ENCODE data around the gene SIRT3. TPM values are rescaled to one million over a fixed set of nuclear protein-coding genes. Genes with fewer than 3 reads are reported as not detected.
"Not testable (repeated sequence)": the region's sequence is repeated elsewhere in the genome, so short reads cannot be mapped to it uniquely, and the experiment has no call there.

The SIRT3 gene
- total and polyA plus RNA-seq, 2 experiments from 2014 or later = 14.9 to 15.5 TPM

GRCh38 chr11:241634-242033, 5.5 kb upstream of the SIRT3 start:
- H3K4me2 ChIP-seq (ENCODE audit: unreplicated experiment) = no peak overlapping the region
- H3K9me3 ChIP-seq (ENCODE audit: low read depth) = no peaks in the 10 kb centered on the region
- no peaks in the 10 kb centered on the region for H3K9me2 ChIP-seq (ENCODE audit: insufficient read depth)
- H3F3A ChIP-seq (ENCODE audit: insufficient read depth) = 0 out of 2 replicates have a peak, but pooled peaks cover 1% of the 10 kb centered on the region
- DNase-seq = no peak
- peaks cover 12% of the 10 kb centered on the region; the same call in 1 of the 2 replicates for H3K4me1 ChIP-seq (ENCODE audit: insufficient read depth)
- peaks cover 86% of the 10 kb centered on the region for H3K79me2 ChIP-seq (ENCODE audit: insufficient read depth)
- no peak overlapping the region for H2AFZ ChIP-seq
- H4K20me1 ChIP-seq (ENCODE audit: insufficient read depth) = no peaks in the 10 kb centered on the region
- H3K4me3 ChIP-seq = no peak overlapping the region
- H3K9ac ChIP-seq = 0 out of 2 replicates have a peak overlapping the region, but pooled peaks have one; percentile 5
- in situ Hi-C loops (cut with MboI) = no loop called here
- H3K27me3 ChIP-seq (replicated peaks; ENCODE audit: insufficient read depth) = no peaks in the 10 kb centered on the region
- TF ChIP-seq EZH2 (IDR thresholded peaks at IDR 0.05; ENCODE audit: insufficient read depth, poor library complexity, severe bottlenecking) (no peak), EZH2phosphoT487 (IDR thresholded peaks at IDR 0.05; ENCODE audit: insufficient read depth, low read depth) (no peak)
- no peak overlapping the region for H3K27ac ChIP-seq
- H3K36me3 ChIP-seq (ENCODE audit: low read depth) = peaks cover 50% of the 10 kb centered on the region
- 87 to 89% methylated on average over 5 of the region's 5 CpGs for WGBS, 2 experiments (ENCODE audit: low coverage in 1 of 2, low lambda C conversion rate in 2 of 2, missing lambda C conversion rate in 2 of 2)

DNA sequence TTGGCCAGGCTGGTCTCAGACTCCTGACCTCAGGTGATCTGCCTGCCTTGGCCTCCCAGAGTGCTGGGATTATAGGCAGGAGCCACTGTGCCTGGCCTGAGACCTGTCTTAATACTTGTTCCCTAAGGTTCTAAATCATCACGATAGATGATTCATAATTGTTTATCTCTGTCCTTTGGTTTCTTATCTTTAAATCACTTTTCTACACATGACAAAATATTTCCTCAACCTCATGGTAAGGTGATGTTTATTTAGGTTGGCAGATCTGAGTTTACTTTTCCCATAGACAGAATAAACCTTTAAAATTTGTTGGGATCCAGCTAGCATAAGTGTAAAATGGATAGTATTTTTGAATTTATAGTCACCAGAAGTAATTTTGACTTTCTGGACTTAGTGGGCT, 4.2 kb upstream of the SIRT3 start:
- Histone ChIP-seq H3K4me2 (ENCODE audit: unreplicated experiment) (no peak overlapping the region), H3K27me3 (replicated peaks; ENCODE audit: insufficient read depth) (no peaks in the 10 kb centered on the region), H3K9ac (no peak overlapping the region), H3K4me1 (ENCODE audit: insufficient read depth) (peaks cover 12% of the 10 kb centered on the region; the same call in 1 of the 2 replicates), H3K27ac (no peak overlapping the region), H3K4me3 (no peak overlapping the region), H3K36me3 (ENCODE audit: low read depth) (peaks cover 37% of the 10 kb centered on the region), H3K79me2 (ENCODE audit: insufficient read depth) (peaks cover 85% of the 10 kb centered on the region), H4K20me1 (ENCODE audit: insufficient read depth) (no peaks in the 10 kb centered on the region), H3K9me3 (ENCODE audit: low read depth) (no peaks in the 10 kb centered on the region), H3F3A (ENCODE audit: insufficient read depth) (peaks cover 5% of the 10 kb centered on the region; the same call in 1 of the 2 replicates), H3K9me2 (ENCODE audit: insufficient read depth) (no peaks in the 10 kb centered on the region), H2AFZ (no peak overlapping the region)
- TF ChIP-seq EZH2phosphoT487 (IDR thresholded peaks at IDR 0.05; ENCODE audit: insufficient read depth, low read depth) (no peak), EZH2 (IDR thresholded peaks at IDR 0.05; ENCODE audit: insufficient read depth, poor library complexity, severe bottlenecking) (no peak)
- no peak for DNase-seq
- in situ Hi-C loops (cut with MboI) = no loop called here
- 93 to 94% methylated on average over 1 of the region's 1 CpG for WGBS, 2 experiments (ENCODE audit: low coverage in 1 of 2, low lambda C conversion rate in 2 of 2, missing lambda C conversion rate in 2 of 2)

- H3F3A ChIP-seq (ENCODE audit: insufficient read depth); H3K27ac ChIP-seq; H3K27me3 ChIP-seq (replicated peaks; ENCODE audit: insufficient read depth); H2AFZ ChIP-seq; in situ Hi-C loops (cut with MboI); H4K20me1 ChIP-seq (ENCODE audit: insufficient read depth); DNase-seq; H3K9me3 ChIP-seq (ENCODE audit: low read depth); H3K9me2 ChIP-seq (ENCODE audit: insufficient read depth): not testable (repeated sequence)
- Histone ChIP-seq H3K4me3 (peak overlapping the region; percentile 99), H3K9ac (peak overlapping the region; percentile 94; the same call in 1 of the 2 replicates), H3K36me3 (ENCODE audit: low read depth) (peaks cover 18% of the 10 kb centered on the region), H3K79me2 (ENCODE audit: insufficient read depth) (peaks cover 82% of the 10 kb centered on the region), H3K4me2 (ENCODE audit: unreplicated experiment) (peak overlapping the region; percentile 96), H3K4me1 (ENCODE audit: insufficient read depth) (peaks cover 12% of the 10 kb centered on the region; the same call in 1 of the 2 replicates)
- 54% methylated on average over 7 of the region's 7 CpGs for WGBS, 2 experiments (ENCODE audit: low coverage in 1 of 2, low lambda C conversion rate in 2 of 2, missing lambda C conversion rate in 2 of 2)
Observed at GRCh38 chr11:238346-238745, 2.2 kb upstream of the SIRT3 start.

DNA sequence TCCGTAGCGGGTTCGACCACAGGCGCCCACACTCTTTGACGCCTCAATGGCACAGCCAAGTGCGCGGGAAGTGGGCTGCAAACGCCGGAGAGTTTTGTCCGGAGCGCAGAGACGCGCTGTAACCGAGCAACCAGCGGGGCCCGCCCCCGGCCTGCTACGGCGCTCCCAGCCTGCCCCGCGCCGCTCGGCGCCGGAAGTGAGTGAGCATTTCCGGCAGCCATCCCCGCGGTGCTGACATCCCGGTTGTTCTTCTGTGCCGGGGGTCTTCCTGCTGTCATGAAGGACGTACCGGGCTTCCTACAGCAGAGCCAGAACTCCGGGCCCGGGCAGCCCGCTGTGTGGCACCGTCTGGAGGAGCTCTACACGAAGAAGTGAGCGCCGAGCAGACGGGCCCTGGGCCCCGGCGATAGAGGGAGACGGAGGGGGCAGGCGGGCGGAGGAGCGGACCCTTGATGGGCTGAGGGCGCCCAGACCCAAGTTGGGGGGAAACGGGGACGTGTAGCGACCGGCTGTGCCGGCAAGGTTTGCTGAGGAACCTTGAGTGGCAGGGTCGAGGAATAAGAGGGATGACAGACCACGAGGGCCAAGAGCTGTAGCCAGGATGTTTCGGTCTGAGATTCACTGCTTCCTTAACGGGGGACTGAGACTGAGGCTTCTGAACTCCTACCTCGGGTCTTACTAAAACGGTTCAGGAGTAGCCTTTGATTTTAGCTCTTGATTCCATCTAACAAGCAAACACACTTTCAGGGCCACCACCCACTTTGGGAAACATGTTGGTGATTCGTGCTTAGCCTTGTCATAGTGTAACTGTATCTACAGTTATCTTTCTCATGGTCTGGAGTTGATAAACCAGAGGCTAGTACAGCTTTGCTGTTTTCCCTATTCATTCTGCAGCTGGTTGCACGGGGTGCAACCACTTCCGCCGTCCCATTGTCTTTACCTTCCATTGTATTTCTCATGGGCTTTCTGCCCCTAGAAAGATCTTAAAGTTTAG, 929 bp upstream of the SIRT3 start, which contains the start of gene PSMD13:
Gene PSMD13 (plus strand): TSS at position 203 of the 994 bp plus-strand sequence. CDS start 74 bp downstream, at position 277.
- Histone ChIP-seq H3K4me2 (ENCODE audit: unreplicated experiment) (peak within 1 kb of the TSS; percentile 96), H3K9me2 (ENCODE audit: insufficient read depth) (no peaks in the 10 kb centered on the region), H3K27me3 (replicated peaks; ENCODE audit: insufficient read depth) (no peaks in the 10 kb centered on the region), H3K4me1 (ENCODE audit: insufficient read depth) (peaks cover 12% of the 10 kb centered on the region; the same call in 1 of the 2 replicates), H3K36me3 (ENCODE audit: low read depth) (peaks cover 8% of the 10 kb centered on the region), H3K27ac (peak within 1 kb of the TSS; percentile 89), H3K9me3 (ENCODE audit: low read depth) (no peaks in the 10 kb centered on the region), H3K79me2 (ENCODE audit: insufficient read depth) (peaks cover 72% of the 10 kb centered on the region), H3K9ac (peak within 1 kb of the TSS; percentile 94), H3F3A (ENCODE audit: insufficient read depth) (peaks cover 7% of the 10 kb centered on the region; the same call in 1 of the 2 replicates), H4K20me1 (ENCODE audit: insufficient read depth) (no peaks in the 10 kb centered on the region), H2AFZ (peak within 1 kb of the TSS; percentile 91), H3K4me3 (peak within 1 kb of the TSS; percentile 99)
- DNase-seq = peak; percentile 97
- TF ChIP-seq EZH2 (IDR thresholded peaks at IDR 0.05; ENCODE audit: insufficient read depth, poor library complexity, severe bottlenecking) (no peak), EZH2phosphoT487 (IDR thresholded peaks at IDR 0.05; ENCODE audit: insufficient read depth, low read depth) (no peak)
- in situ Hi-C loops (cut with MboI) = no loop called here
- 1 to 2% methylated on average over 59 to 62 of the region's 62 CpGs for WGBS, 2 experiments (ENCODE audit: low coverage in 1 of 2, low lambda C conversion rate in 2 of 2, missing lambda C conversion rate in 2 of 2)

Measured in GM23248 (cell line).